Pancreas (tissue), 10 donors: ENCODE measurements around the gene ID3. TPM values are rescaled to one million over a fixed set of nuclear protein-coding genes. Genes with fewer than 3 reads are reported as not detected.

Experiments used
- ATAC-seq, 4 donors: fragments of 200-7000 bp; cut with Tn5 transposase; one replicate each; pipeline versions ENCODE4 v1.8.0 to v1.9.1; 2020; ENCODE audit warnings: mild to moderate bottlenecking in 4 of 4, moderate library complexity in 4 of 4
- DNase-seq, 6 donors: peaks; one replicate each; pipeline ENCODE4 v3.0.0-alpha.2; 2020
- FAIRE-seq: peaks from 2 replicates; lab custom pipeline; 2012; peaks lifted over from hg19 to GRCh38; lab: Jason Lieb, UNC
- H3K27ac ChIP-seq, 4 donors: fragments of 200-600 bp; sonication (generic); 1 replicate in 3 of 4; 2 replicates in 1 of 4; pipeline versions ENCODE4 v1.5.0 to v1.8.0; 2020
- H3K27me3 ChIP-seq, 4 donors: fragments of 200-600 bp; one replicate each; pipeline ENCODE4 v1.8.0; 2021
- H3K36me3 ChIP-seq, 3 donors: fragments of 200-600 bp; sonication (generic) in 1 of 3; one replicate each; pipeline versions ENCODE4 v1.5.0 to v1.8.0; 2020 to 2021
- H3K4me1 ChIP-seq, 3 donors: fragments of 200-600 bp; one replicate each; pipeline ENCODE4 v1.8.0; 2021
- H3K4me3 ChIP-seq, 4 donors: fragments of 200-600 bp; sonication (generic) in 2 of 4; one replicate each; pipeline versions ENCODE4 v1.5.0 to v1.8.0; 2020 to 2021
- H3K9me3 ChIP-seq, 4 donors: fragments of 200-600 bp; one replicate each; pipeline ENCODE4 v1.8.0; 2021
- WGBS, 2 donors: extraction: QIAGEN DNeasy Blood & Tissue Kit; methylation state at CpG; one replicate each; pipeline ENCODE4 v1.1.7; 2013; 5-methylcytosine and 5-hydroxymethylcytosine counted together
- intact Hi-C, 3 donors: fragments of 100-400 bp; cut with DNase I; formaldehyde crosslinking; loops; one replicate each; pipeline versions ENCODE4 v1.11.1 to v1.14.2; 2022
- polyA plus RNA-seq, 2 donors: library from polyadenylated mRNA; stranded (reverse); fragments of 200-250 nt; gene quantifications; one replicate each; pipeline ENCODE4 v1.2.3, GENCODE V29; 2013
- total RNA-seq, 6 donors: library from RNA; stranded (reverse); fragmentation: NEBNext Ultra II Directional in 4 of 6; extraction: Animal tissue kit (Norgen Biotek cat#: 25700) in 4 of 6; gene quantifications; one replicate each; pipeline versions ENCODE4 v1.2.1 to v1.2.4, GENCODE V29; 2021 to 2023
- TF ChIP-seq, protein P1 (sequence below), 4 donors: fragments of 200-600 bp; sonication (generic) in 3 of 4; IDR thresholded peaks; one replicate each; pipeline versions ENCODE4 v1.5.0 to v1.8.0; 2021; ENCODE audit warnings: antibody characterized with exemption in 4 of 4
- donor health status: healthy with polysubstance abuse.
- donor health status: DM: no; HTN: no; CAD: no; lungs with moderate emphysema.
- donor health status: DM: no; HTN: no; CAD: no.
- donor health status: control.
- donor health status: control.
- donor health status: Bipolar disorder and iron deficiency.
- donor health status: DM: yes; HTN: yes; CAD: no.
- donor health status: DM: no; HTN: no; CAD: no.
- donor health status: DM: no; HTN: no; CAD: no.
- donor health status: DM: yes; HTN: yes; CAD: no.

The ID3 gene
- total and polyA plus RNA-seq, 8 donors = 16.6 to 54.0 (median 36.8) TPM

DNA sequence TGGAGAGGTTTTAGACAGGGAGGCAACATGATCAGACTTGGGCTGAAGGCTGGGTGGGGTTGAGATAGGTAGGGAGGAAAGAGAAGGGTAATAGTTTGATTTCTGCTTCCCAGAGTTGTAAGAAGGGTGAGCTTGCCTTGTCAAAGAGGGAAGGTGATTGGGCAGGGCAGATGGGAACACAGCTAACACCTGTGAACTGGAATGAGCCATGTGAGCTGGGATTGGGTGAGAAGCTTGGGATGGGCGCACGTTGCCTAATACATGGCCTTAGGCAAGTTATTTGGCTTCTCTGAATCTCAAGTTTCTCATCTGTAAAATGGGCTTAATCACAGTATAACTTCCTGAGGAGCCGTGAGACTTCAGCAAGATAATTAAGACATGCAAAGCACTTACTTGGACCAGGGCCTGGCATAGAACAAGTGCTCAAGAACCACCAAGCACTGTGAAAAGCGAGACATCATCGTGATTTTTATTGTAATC lies 33.8 kb upstream of the ID3 start:
- no peaks in the 10 kb centered on the region for H3K27me3 ChIP-seq
- intact Hi-C loops = no loop called here
- H3K4me1 ChIP-seq = peaks cover 0 to 18% (median 5%) of the 10 kb centered on the region in 3 donors
- H3K36me3 ChIP-seq = no peaks in the 10 kb centered on the region
- no peaks in the 10 kb centered on the region for H3K9me3 ChIP-seq
- WGBS, 2 donors = 65 to 70% methylated on average over 5 of the region's 5 CpGs
- peak overlapping the region in 3 of 4 donors; percentile 20 to 51 (median 50) for H3K27ac ChIP-seq
- TF ChIP-seq, protein P1, sequence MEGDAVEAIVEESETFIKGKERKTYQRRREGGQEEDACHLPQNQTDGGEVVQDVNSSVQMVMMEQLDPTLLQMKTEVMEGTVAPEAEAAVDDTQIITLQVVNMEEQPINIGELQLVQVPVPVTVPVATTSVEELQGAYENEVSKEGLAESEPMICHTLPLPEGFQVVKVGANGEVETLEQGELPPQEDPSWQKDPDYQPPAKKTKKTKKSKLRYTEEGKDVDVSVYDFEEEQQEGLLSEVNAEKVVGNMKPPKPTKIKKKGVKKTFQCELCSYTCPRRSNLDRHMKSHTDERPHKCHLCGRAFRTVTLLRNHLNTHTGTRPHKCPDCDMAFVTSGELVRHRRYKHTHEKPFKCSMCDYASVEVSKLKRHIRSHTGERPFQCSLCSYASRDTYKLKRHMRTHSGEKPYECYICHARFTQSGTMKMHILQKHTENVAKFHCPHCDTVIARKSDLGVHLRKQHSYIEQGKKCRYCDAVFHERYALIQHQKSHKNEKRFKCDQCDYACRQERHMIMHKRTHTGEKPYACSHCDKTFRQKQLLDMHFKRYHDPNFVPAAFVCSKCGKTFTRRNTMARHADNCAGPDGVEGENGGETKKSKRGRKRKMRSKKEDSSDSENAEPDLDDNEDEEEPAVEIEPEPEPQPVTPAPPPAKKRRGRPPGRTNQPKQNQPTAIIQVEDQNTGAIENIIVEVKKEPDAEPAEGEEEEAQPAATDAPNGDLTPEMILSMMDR (IDR thresholded peaks at IDR 0.05) = no peak
- no peak overlapping the region for H3K4me3 ChIP-seq
- FAIRE-seq = no peak
- no peak for DNase-seq
- ATAC-seq = peak; percentile 36 to 56 (median 44)

GRCh38 chr1:23592209-23592892 lies 33.0 kb upstream of the ID3 start:
- 79 to 90% methylated on average over 4 of the region's 4 CpGs for WGBS, 2 donors
- ATAC-seq = no peak
- Histone ChIP-seq H3K4me1 (peaks cover 0 to 18% (median 5%) of the 10 kb centered on the region in 3 donors), H3K36me3 (no peaks in the 10 kb centered on the region), H3K27me3 (no peaks in the 10 kb centered on the region), H3K9me3 (no peaks in the 10 kb centered on the region), H3K4me3 (no peak overlapping the region), H3K27ac (no peak overlapping the region)
- DNase-seq = no peak
- TF ChIP-seq, protein P1 (IDR thresholded peaks at IDR 0.05) = no peak
- intact Hi-C loops = no loop called here
- FAIRE-seq = no peak

- intact Hi-C loops = no loop called here
- no peak for ATAC-seq
- peaks cover 0 to 18% (median 5%) of the 10 kb centered on the region in 3 donors for H3K4me1 ChIP-seq
- no peaks in the 10 kb centered on the region for H3K36me3 ChIP-seq
- H3K4me3 ChIP-seq = no peak overlapping the region
- 80 to 83% methylated on average over 15 of the region's 15 CpGs for WGBS, 2 donors
- FAIRE-seq = no peak
- TF ChIP-seq, protein P1 (IDR thresholded peaks at IDR 0.05) = no peak
- H3K27ac ChIP-seq = no peak overlapping the region
- H3K27me3 ChIP-seq = no peaks in the 10 kb centered on the region
- H3K9me3 ChIP-seq = no peaks in the 10 kb centered on the region
- DNase-seq = no peak
Observed at GRCh38 chr1:23591460-23592208, 32.3 kb upstream of the ID3 start.

GRCh38 chr1:23590058-23590783 lies 30.9 kb upstream of the ID3 start:
- no peaks in the 10 kb centered on the region for H3K27me3 ChIP-seq
- intact Hi-C loops = no loop called here
- no peak for DNase-seq
- no peak for ATAC-seq
- H3K4me1 ChIP-seq = peaks cover 0 to 18% (median 5%) of the 10 kb centered on the region in 3 donors
- TF ChIP-seq, protein P1 (IDR thresholded peaks at IDR 0.05) = no peak
- WGBS, 2 donors = 77 to 81% methylated on average over 4 of the region's 4 CpGs
- no peak overlapping the region for H3K4me3 ChIP-seq
- no peaks in the 10 kb centered on the region for H3K9me3 ChIP-seq
- FAIRE-seq = no peak
- no peak overlapping the region for H3K27ac ChIP-seq
- H3K36me3 ChIP-seq = no peaks in the 10 kb centered on the region
